Endometrial microvascular endothelial cells (primary cell): ENCODE results near the gene PRKCD. TPM values are rescaled to one million over a fixed set of nuclear protein-coding genes. Genes with fewer than 3 reads are reported as not detected.

Experiments used
- in situ Hi-C: cut with HindIII; loops from 2 replicates; pipeline ENCODE4 v1.10.0; 2017; ENCODE audit warnings: low sequenced_read_pairs, low pct_unique_long_range_greater_than_20kb; ENCODE audit errors: inconsistent ontology term
- total RNA-seq: library from RNA; depleted of rRNA; stranded (reverse); fragments of >200 nt; gene quantifications from one replicate; pipeline ENCODE4 v1.2.3, GENCODE V29; 2015; ENCODE audit errors: inconsistent ontology term

PRKCD gene
- total RNA-seq, 1 donor from 2014 or later: 2.7 TPM

DNA sequence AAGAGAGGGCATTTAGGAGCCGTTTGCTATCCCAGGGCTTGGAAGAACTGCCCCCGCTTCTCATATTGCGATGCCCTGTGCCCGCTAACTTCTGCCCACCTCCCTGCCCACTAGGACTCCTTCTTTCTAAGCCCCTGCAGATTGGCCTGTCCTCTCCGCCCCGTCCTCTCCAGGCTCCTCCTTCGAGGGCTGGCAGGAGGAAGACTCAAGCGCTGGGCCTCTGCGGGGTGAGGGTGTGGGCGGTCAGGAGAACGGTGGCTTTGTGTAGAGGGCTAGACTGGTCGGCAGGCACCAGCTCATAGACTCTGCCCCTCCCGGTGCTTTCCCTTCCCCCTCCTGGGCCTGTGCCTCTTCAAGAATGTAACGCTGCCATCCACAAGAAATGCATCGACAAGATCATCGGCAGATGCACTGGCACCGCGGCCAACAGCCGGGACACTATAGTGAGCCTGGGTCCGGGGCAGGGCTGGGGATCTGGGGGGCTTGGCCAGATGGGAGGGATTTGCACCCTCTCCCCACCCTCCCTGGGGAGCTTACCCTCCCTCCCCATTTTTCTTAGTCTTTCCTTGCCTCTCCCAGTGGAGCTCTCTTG is 21.9 kb downstream of the PRKCD start:
- in situ Hi-C loops: no loop called here

DNA sequence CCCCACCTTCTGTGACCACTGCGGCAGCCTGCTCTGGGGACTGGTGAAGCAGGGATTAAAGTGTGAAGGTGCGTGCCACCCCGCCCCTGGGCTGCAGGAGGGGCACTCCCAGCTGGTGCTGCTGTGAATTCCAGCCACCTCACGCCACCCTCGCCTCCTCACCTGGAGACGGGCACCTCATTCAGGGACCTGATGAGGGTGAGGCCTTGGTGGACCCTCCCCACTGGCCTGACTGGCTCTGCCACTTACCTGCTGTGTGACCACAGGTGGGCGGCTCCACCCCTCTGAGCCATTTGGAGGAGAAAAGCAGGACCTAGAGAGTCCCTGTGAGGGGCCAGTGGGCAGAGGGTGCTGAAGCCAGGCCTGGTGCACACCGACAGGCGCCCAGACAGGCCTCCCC is 22.5 kb downstream of the PRKCD start:
- in situ Hi-C loops: no loop called here

DNA sequence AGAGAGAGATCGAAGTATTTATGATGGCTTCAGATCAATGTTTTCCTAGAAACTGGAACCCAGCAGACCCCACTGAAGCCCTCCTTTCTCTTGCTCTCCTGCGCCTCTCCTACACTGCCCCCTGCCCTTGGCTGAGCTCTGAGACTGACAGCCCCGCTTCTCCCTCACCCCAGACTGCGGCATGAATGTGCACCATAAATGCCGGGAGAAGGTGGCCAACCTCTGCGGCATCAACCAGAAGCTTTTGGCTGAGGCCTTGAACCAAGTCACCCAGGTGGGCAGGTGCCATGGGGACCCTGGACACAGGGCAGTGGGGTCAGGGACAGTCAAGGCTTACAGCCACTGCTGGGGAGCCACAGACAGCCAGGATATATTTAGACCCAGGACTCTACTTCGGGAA is 23.7 kb downstream of the PRKCD start:
- in situ Hi-C loops: no loop called here

DNA sequence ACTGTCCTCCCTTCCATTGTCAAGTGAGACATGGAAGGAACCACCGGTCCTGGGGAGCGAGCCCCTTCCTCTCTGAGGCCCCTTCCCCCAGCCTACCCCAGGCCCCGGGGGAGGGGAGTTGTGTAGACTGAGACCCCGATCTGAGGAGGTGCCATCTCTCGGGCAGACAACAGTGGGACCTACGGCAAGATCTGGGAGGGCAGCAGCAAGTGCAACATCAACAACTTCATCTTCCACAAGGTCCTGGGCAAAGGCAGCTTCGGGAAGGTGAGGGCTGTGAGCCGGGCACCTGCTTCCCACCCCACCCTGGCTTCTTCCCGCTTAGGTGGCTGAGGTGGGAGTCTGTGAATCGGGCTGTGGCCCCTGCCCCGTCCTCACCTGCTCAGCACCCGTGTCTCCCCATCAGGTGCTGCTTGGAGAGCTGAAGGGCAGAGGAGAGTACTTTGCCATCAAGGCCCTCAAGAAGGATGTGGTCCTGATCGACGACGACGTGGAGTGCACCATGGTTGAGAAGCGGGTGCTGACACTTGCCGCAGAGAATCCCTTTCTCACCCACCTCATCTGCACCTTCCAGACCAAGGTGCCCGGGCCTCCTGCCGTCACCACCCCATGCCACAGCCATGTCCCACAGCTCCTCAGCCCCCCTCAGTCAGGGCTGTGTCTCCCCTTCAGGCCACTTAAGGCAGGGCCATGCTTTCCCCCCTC is 24.9 kb downstream of the PRKCD start:
- in situ Hi-C loops: no loop called here

DNA sequence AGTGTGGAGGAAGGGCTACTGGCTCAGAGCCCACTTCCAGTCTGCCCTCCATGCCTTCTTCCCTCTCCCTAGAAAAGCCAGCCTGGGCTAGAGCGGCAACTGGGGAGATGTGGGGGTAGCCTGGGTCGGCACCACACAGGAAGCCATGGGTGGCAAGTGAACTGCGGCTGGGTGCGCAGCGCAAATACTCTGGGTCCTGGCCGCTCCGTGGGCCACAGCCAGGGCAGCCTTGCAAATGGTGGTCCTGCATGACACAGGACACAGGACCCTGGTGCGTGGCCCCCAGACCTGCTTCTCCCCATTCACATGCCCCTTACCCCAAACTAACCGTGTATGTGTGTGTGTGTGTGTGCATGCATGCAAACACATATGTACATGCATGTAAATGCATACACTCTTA is 25.7 kb downstream of the PRKCD start:
- in situ Hi-C loops: no loop called here

DNA sequence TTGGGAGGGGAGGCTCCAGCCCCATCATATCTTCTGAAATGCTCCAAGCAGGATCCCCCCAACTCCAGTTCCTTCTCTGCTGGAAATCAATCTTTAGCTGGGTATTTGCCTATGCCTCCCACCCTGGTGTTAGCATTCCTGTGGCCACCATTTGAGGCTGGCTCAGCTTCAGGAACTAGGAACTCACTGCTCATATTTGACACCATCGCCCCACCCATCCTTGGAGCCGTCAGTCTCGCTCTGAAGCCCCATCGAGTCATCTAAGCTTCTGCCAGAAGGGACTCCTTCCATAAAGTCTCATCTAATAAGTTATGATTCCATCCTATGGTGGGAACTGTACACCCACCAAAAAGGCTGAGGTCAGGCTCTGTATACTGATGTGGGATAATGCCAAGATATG is 26.4 kb downstream of the PRKCD start:
- in situ Hi-C loops: no loop called here

DNA sequence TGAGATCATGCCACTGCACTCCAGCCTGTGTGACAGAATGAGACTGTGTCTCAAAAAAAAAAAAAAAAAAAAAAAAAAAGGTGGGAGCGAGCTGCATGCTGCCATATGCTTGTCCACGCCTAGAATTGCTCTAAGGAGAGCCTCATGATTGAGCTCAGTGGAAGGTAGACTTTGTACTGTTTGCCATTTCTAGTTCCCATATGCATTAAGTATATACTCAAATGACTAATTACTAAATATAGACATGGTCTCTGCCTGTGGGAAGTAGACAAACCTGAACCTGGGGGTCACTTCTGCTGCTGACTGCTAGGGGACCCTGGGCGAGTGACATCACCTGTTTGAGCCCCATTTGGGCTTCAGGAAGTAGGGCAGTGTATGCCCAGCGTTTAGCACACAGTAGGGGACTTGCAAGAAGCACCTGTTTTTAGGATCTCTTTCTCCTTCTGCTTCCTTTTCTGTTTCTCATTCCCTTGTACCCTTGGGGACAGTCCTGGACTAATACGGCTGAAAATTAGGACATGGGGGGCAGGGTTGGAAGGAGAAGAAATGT is 27.2 kb downstream of the PRKCD start:
- in situ Hi-C loops: no loop called here

DNA sequence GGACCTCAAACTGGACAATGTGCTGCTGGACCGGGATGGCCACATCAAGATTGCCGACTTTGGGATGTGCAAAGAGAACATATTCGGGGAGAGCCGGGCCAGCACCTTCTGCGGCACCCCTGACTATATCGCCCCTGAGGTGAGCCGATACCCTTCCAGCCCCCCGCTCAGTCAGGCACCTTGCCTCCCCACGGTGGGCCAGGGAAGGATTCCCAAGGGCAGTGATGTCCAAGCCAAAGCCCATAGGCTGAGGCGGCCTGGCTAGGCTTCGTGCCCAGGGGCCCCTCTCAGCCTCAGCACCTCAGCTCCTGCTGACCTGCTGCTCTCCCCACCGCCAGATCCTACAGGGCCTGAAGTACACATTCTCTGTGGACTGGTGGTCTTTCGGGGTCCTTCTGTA is 27.7 kb downstream of the PRKCD start:
- in situ Hi-C loops: no loop called here

DNA sequence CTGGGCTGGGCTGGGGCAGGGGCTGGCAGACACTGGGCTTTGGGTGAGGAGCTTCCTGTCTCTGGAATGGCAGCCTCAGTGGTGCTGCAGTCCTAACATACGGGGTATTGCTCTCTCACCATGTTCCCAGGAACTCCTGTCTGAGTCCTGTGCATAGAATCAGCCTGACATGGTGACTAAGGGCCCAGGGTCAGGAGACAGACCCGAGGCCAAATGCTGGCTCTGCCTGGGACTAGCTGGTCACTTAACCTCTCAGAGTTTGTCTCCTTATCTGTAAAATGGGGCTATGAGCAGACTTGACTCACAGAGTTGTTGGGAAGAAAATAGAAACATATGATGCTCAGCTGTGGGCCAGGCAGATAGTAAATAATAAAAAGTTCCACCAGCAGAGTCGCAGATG is 28.3 kb downstream of the PRKCD start:
- in situ Hi-C loops: no loop called here

DNA sequence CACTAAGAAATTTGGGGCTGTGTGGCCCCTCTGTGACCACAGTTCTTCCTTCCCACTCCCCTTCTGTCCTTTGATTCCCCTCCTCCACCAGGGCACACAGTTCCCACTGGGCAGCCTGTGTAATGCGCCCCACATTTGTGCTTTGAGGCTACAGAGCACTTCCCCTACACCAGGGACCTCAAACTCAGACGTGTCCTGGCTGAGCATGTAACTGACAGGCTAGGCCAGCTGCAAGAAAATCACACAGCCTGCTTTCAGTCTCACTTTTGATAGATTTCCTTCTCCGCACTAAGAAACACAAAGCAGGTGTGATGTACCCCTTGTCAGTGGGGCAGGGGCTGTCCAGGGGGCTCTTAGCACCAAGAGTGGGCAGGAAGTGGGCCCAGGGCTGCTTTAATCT is 29.6 kb downstream of the PRKCD start:
- in situ Hi-C loops: no loop called here

DNA sequence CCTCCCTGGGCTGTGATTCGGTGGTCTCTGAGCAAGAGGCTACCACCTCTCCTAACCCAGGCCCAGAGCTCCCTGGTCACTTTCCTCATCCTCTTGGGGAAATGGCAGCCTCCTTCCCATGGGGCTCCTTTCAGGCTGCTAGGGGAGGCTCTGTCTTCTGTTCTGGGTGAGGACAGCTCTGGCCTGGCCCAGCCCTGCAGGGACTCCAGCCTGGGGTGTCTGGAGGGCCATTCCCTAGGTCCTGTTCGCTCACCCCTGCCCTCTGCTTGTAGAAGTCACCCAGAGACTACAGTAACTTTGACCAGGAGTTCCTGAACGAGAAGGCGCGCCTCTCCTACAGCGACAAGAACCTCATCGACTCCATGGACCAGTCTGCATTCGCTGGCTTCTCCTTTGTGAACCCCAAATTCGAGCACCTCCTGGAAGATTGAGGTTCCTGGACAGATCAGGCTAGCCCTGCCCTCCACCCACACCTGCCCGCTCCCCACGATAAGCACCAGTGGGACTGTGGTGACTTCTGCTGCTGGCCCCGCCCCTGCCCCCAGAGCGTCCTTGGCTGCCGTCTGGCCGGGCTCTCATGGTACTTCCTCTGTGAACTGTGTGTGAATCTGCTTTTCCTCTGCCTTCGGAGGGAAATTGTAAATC is 30.9 kb downstream of the PRKCD start:
- in situ Hi-C loops: no loop called here

DNA sequence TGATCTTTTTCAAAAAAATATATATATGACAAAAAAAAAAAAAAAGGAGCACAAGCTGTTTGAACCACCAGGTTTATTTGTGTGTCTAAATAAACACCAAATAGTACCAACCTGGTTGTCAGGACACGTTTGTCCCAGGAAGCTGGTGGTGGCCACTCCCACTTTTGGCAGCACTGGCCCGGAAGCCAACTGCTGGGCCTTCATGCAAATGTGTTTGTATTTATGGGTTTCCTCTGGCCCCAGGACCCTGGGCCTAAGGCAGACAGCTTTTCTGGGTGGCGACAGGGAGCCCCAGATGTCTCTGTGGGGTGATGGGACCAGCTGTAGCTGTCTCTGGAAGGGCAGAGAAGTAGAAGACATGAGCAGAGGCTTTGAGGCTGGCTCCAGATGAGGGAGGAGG is 31.6 kb downstream of the PRKCD start:
- in situ Hi-C loops: no loop called here

DNA sequence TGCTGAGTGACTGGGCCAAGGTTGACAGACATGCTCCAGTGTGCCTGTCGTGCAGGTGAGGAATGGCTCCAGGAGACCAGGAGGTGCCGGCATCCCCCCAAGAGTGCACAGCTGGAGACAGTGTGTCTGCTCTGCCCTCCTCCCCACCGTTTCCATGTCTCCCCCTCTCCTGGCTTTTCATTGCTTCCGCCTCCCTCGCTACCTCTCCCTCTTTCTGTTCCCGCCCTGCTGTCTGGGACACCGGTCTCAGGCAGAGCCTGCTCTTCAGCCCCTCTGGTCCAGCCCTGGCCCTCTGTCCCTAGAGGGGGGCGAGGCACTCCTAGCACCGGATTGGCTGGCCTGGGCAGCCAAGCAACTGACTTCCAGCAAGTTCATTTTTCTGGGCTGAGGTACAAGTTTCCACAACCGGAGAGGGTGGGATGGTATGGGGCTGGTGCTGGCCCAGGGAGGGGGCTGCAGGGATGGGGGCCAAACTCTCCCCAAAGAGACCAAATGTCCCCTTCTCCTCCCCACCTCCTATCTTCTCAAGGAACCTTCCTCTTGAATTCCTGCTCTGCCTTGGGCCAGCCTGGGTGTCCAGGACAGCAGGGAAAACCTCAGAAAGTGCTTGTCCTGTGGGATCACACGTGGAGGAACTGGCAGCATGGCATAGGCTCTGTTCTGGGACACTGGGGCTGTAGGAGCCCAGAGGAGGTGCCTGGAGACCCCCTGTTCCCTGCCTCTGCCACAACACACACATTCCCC is 32.6 kb downstream of the PRKCD start:
- in situ Hi-C loops: no loop called here

DNA sequence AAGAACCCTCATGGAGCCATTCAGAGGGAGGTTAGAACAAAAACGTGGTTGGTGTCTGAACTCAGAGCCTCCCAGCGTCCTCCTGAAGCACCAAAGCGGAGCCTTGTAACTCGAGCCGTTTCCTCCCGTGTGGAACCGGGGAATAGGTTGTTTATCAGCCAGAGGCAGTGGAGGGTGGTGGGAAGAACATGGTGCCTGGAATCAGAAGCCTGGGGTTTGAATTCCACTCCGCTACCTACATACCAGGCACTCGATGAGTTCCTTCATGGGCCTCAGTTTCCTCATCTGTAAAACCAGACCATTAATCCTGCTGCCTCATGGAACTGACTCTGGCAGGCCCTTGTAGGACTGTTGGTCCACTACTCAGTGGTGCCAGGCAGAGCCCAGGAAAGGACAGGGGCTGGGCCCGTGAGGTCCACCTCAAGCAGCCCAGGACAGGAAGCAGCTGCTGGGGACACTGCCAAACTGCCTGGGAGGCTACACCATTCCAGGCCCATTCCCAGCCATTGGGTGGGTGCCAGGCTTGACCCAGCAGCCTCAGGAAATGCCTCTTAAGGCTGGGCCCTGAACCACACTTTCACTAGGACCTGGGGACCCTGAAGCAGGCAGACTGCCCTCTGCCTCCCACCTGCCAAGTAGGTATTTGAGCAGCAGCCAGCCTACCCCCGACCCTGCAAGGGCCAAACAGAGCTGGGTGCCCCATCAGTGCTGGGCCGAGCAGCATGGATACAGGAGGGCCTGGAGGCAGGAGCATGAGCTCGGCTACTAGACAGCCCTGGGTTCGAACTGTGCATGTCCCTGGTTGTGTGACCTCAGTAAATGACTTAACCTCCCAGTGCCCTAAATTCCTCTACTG is 33.4 kb downstream of the PRKCD start:
- in situ Hi-C loops: no loop called here

DNA sequence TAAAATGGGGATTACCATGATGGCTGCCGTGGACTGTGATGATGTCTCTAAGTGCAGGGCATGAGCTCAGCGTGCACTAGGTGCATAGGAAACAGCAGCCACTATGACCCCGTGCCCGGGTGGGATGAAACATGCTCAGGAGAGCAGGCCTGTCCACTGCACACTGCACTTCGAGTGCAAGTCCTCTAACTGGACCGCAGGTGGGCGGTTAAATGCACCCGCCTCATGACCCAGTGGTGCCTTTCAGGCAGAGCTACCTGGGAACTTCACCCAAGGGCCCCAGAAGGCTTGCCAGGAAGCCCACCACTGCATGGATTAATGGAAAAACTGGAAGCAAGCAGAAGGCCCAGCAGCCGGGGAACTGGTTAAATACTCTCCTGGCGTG is 34.0 kb downstream of the PRKCD start:
- in situ Hi-C loops: no loop called here

DNA sequence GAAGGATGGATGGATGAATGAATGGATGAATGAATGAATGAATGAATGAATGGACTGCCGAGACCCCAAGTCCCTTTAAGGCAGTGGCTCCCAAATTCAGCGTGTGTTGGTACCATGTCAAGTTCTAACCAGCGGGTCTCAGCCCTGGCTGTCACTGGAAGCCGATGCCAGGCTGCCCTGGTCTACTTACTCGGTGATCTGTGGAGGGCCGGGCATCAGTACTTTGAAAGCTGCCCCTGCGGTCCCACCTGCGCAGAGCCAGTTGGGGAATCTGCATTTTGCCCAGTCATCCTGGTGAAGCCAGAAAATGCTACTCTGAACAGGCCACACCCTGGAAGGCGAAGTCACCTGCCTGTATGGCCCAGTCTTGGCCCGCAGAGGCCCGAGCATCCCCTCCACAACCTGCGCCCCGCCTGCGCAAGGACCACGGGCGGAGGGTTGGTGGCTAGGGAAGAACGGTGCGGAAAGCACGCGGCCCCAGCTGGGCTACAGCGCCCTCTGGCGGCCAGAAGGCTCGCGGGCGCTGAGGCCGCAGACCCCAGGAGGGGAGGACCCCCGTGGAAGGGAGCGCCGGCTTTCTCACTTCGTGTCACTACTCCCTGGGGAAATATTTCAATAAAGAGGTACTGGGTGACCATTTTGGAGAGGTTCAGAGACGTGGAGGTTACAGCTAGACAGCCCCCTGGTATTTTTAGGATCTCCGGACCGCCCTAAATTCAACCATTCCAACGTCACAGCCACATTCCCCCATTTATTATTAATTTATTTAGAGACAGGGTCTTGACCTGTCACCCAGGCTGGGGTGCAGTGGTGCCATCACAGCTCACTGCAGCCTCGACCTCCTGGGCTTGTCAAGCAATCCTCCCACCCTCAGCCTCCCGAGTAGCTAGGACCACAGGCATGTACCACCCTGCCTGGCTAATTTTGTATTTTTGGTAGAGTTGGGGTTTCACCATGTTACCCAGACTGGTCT is 34.9 kb downstream of the PRKCD start:
- in situ Hi-C loops: no loop called here

DNA sequence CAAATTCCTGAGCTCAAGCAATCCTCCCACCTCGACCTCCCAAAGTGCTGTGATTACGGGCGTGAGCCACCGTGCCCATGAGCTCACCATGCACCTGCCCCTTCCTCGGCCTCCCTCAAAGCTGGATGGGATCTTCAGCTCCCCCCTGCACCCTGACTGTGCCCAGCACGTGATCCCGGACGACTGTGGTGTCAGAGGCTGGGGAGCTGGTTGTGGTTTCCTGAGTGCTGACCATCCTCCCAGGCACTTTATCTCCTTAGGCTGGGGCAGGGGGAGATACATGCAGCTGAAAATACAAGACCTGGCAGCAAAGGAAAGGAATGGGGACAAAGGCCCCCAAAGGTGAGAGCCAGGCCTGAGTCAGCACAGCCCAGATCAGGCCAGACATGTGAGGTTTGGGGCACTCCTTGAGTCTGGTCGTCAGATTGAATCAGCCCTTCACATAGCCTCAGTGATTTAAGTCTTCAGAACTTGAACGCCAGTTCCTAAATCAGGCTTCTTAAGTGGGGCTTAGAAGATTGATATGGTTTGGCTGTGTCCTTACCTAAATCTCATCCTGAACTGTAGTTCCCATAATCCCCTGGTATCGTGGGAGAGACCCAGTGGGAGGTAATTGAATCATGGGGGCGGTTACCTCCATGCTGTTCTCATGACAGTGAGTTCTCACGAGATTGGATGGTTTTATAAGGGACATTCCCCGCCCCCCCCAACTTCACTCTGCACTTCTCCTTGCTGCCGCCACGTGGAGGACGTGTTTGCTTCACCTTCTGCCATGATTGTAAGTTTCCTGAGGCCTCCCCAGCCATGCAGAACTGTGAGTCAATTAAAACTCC is 35.8 kb downstream of the PRKCD start:
- in situ Hi-C loops: no loop called here
